NCI-H128 (cell line): ENCODE data around the gene LRRC40.

Experiments used
- DNase-seq: peaks from one replicate; lab custom pipeline; 2025; ENCODE audit not compliant: unreplicated experiment; lab: John Stamatoyannopoulos, UW

Gene LRRC40

GRCh38 chr1:70134148-70134547, 71.2 kb downstream of the LRRC40 start:
- no peak for DNase-seq

GRCh38 chr1:70117046-70117445, 88.3 kb downstream of the LRRC40 start:
- no peak for DNase-seq

- DNase-seq: no peak
Measured at GRCh38 chr1:70115315-70115714, 90.1 kb downstream of the LRRC40 start.

- no peak for DNase-seq
Measured at GRCh38 chr1:70112838-70113237, 92.5 kb downstream of the LRRC40 start.

GRCh38 chr1:70109241-70109640, 96.1 kb downstream of the LRRC40 start:
- DNase-seq: no peak

GRCh38 chr1:70103770-70104169, 101.6 kb downstream of the LRRC40 start:
- DNase-seq: no peak

GRCh38 chr1:70101774-70102173, 103.6 kb downstream of the LRRC40 start:
- no peak for DNase-seq

GRCh38 chr1:70101231-70101630, 104.1 kb downstream of the LRRC40 start:
- DNase-seq: no peak
